GM12865 (cell line): ENCODE data around the gene UBTD1.

Experiments used
- DNase-seq: peaks from one replicate; pipeline ENCODE4 v3.0.0; 2010; ENCODE audit warnings: low read depth
- H3K4me3 ChIP-seq: 2 replicates; pipeline ENCODE4 v1.5.1; 2011; ENCODE audit warnings: mild to moderate bottlenecking, low read depth, low read length, control low read depth
- TF ChIP-seq, protein P1 (sequence below): IDR thresholded peaks from 2 replicates; pipeline ENCODE4 v1.5.1; 2011; ENCODE audit warnings: low read length, control low read depth, low read depth, inconsistent platforms; ENCODE audit not compliant: insufficient read depth; ENCODE audit errors: missing control alignments

The UBTD1 gene

DNA sequence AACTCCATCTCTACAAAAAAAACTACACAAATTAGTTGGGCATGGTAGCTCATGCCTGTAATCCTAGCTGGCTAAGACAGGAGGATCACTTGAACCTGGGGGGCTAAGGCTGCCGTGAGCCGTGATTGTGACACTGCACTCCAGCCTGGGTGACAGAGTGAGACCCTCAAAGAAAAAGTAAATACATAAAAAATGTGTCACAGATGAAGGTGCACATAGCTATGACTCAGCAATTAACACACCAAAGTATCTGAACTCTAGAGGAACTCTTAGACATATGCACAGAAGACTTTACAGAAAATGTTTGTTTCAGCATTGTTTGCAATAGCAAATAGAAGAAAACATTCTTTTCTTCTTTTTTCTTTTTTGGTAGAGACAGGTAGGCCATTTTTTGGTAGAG is 99.1 kb downstream of the UBTD1 start:
- TF ChIP-seq, protein P1, sequence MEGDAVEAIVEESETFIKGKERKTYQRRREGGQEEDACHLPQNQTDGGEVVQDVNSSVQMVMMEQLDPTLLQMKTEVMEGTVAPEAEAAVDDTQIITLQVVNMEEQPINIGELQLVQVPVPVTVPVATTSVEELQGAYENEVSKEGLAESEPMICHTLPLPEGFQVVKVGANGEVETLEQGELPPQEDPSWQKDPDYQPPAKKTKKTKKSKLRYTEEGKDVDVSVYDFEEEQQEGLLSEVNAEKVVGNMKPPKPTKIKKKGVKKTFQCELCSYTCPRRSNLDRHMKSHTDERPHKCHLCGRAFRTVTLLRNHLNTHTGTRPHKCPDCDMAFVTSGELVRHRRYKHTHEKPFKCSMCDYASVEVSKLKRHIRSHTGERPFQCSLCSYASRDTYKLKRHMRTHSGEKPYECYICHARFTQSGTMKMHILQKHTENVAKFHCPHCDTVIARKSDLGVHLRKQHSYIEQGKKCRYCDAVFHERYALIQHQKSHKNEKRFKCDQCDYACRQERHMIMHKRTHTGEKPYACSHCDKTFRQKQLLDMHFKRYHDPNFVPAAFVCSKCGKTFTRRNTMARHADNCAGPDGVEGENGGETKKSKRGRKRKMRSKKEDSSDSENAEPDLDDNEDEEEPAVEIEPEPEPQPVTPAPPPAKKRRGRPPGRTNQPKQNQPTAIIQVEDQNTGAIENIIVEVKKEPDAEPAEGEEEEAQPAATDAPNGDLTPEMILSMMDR: no peak
- no peak for DNase-seq
- no peak overlapping the region for H3K4me3 ChIP-seq

GRCh38 chr10:97598407-97599271 is 99.9 kb downstream of the UBTD1 start:
- TF ChIP-seq, protein P1: no peak
- no peak overlapping the region for H3K4me3 ChIP-seq
- DNase-seq: no peak

DNA sequence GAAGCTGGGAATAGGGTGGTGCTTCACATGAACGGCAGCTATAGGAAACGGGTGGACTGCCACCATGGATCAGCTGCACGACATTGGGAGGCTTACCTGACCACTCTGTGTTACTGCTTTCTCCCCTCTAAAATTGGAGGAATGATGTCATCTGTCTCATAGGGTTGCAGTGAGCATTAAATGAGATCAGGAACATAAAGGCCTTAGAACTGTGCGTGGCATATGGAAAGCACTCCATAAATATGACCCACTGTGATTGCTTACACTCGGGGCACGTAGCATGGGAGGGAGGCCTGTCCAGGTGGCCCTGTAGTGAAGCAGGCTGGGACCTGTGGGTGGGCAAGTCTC is 100.5 kb downstream of the UBTD1 start:
- no peak overlapping the region for H3K4me3 ChIP-seq
- DNase-seq: no peak
- TF ChIP-seq, protein P1: no peak

DNA sequence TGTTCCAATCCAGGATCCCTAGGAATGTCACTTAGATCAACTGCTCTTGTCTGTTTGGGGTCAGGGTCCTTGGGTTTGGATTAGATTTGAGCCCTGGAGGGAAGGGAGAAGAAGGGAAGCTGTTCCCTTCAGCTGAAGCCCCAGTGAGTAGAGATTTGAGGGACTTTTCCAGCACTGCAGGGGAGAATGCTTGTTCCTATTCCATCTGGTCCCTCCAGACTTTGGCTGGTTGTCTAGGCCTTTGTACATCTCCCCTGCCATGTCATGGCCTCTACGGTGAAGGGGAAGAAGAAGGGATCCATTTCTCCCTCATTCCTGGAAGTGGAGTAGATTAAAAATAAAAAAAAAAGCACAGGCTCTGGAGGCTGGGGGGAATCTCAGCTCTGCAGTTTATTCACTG is 101.9 kb downstream of the UBTD1 start:
- TF ChIP-seq, protein P1: no peak
- no peak overlapping the region for H3K4me3 ChIP-seq
- DNase-seq: no peak

DNA sequence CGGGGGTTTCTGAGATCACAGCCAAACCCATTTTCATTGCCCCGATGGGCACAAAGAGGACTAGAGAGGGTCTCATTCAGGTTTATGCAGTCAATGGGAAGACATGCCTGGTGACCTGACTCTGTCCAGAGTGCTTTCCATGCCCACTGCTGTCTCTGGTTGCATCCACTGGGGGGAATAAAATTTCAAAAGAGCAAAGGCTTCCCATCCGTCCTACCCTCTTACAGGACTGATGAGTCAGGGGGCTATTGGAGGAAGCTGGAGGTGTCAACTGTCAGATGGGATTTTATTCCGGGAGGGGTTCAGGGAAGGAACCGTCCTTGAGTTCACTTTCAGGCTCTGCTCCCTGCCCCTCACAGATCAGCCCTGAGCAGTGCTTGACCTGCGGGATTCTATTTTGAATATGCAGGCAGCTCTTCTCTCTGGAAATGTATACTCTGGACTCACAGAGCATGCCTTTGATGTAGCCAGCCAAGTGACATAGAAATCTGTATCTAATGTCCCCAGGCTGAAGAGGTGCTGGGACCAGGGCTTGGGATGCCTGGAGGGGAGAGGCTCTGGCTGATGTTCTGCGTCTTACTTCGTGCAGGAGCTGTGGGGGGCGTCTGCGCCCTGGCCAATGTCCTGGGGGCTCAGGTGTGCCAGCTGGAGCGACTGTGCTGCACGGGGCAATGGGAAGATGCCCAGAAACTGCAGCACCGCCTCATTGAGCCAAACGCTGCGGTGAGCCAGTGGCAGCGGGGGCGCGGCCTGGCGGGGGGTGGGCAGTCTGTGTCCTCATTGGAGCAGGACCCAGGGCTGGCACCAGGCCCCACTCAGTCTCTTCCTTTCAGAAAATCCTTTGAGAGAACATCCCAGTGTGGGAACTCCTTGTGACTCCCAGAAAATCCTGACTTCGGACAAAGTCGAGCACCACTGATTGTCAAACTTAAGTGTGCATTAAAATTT is 102.8 kb downstream of the UBTD1 start:
- H3K4me3 ChIP-seq: no peak overlapping the region
- TF ChIP-seq, protein P1: no peak
- DNase-seq: no peak

GRCh38 chr10:97607095-97607636 is 108.4 kb downstream of the UBTD1 start:
- H3K4me3 ChIP-seq: no peak overlapping the region
- TF ChIP-seq, protein P1: no peak
- no peak for DNase-seq
